Subcutaneous preadipocyte (primary cell): ENCODE measurements around the gene FBXW8. TPM values are rescaled to one million over a fixed set of nuclear protein-coding genes. Genes with fewer than 3 reads are reported as not detected.

Source experiments
- total RNA-seq: library from RNA; depleted of rRNA; stranded (reverse); fragments of >200 nt; gene quantifications from 2 replicates; pipeline ENCODE4 v1.2.3, GENCODE V29; 2012

Gene FBXW8
- 10.7 and 19.9 TPM in 2 replicates for total RNA-seq

GRCh38 chr12:116910645-116911451 lies at the start of gene FBXW8:
Gene FBXW8, plus strand, starts transcription at chr12:116910950. Its CDS starts 88 bp downstream, at chr12:116911038.

GRCh38 chr12:116881325-116881876 lies 29.3 kb upstream of the FBXW8 start, which contains the start of gene HRK:
Gene HRK, minus strand, starts transcription at chr12:116881441. Its CDS starts 134 bp downstream, at chr12:116881307.

Other genes with a start within 250 kb of the FBXW8 start
- gene SPRING1, start 172.9 kb upstream of the FBXW8 start, total RNA-seq: 18.0 and 25.8 TPM in 2 replicates
- 1.1 and 4.7 TPM in 2 replicates for gene RNFT2, start 172.6 kb upstream of the FBXW8 start, total RNA-seq
- under 0.01 TPM in 2 replicates for gene HRK, start 29.5 kb upstream of the FBXW8 start, total RNA-seq
- gene TESC, start 188.5 kb downstream of the FBXW8 start, total RNA-seq: not detected in 2 replicates